Measurements from ENCODE around the gene KLF6. TPM values are rescaled to one million over a fixed set of nuclear protein-coding genes. Genes with fewer than 3 reads are reported as not detected.

KLF6 gene
- total RNA-seq, 1 experiment from 2014 or later: 70.1 TPM

- Histone ChIP-seq H3K27me3 (replicated peaks; ENCODE audit: insufficient read depth, low read depth, low read length, poor library complexity) (no peaks in the 10 kb centered on the region), H3K4me3 (ENCODE audit: low read depth, low read length, poor library complexity, severe bottlenecking) (no peak overlapping the region), H3K36me3 (ENCODE audit: insufficient read depth, low read length, poor library complexity, severe bottlenecking) (no peaks in the 10 kb centered on the region), H3K27ac (ENCODE audit: low read depth, low read length, poor library complexity, severe bottlenecking) (peak overlapping the region; percentile 33), H3K9me3 (ENCODE audit: low read depth, low read length, poor library complexity, severe bottlenecking) (no peaks in the 10 kb centered on the region), H3K4me1 (ENCODE audit: insufficient read depth, low read length, poor library complexity, severe bottlenecking) (peaks cover 56% of the 10 kb centered on the region)
- TF ChIP-seq CTCF (conservative IDR thresholded peaks at IDR 0.05; ENCODE audit: low read depth, low read length): no peak
- no peak for TF ChIP-seq EZH2 (IDR thresholded peaks at IDR 0.05; ENCODE audit: borderline replicate concordance, low read depth, low read length, poor library complexity, severe bottlenecking)
- POLR2A ChIA-PET (ENCODE audit: low non-redundant PET): no interaction called here
- CTCF ChIA-PET: no interaction called here
- intact Hi-C loops (cut with micrococcal nuclease; ENCODE audit: unreplicated experiment): no loop called here
- DNase-seq (ENCODE audit: low spot score): no peak
- no TSS peak for BruUV-seq (replicated peaks)
Observed at GRCh38 chr10:3803295-3803926, 18.4 kb upstream of the KLF6 start.

GRCh38 chr10:3802526-3803265 is 17.7 kb upstream of the KLF6 start:
- H3K9me3 ChIP-seq (ENCODE audit: low read depth, low read length, poor library complexity, severe bottlenecking): no peaks in the 10 kb centered on the region
- BruUV-seq (replicated peaks): no TSS peak
- no peak overlapping the region for H3K4me3 ChIP-seq (ENCODE audit: low read depth, low read length, poor library complexity, severe bottlenecking)
- intact Hi-C loops (cut with micrococcal nuclease; ENCODE audit: unreplicated experiment): no loop called here
- TF ChIP-seq EZH2 (IDR thresholded peaks at IDR 0.05; ENCODE audit: borderline replicate concordance, low read depth, low read length, poor library complexity, severe bottlenecking) (no peak), CTCF (conservative IDR thresholded peaks at IDR 0.05; ENCODE audit: low read depth, low read length) (no peak)
- no peaks in the 10 kb centered on the region for H3K27me3 ChIP-seq (replicated peaks; ENCODE audit: insufficient read depth, low read depth, low read length, poor library complexity)
- H3K36me3 ChIP-seq (ENCODE audit: insufficient read depth, low read length, poor library complexity, severe bottlenecking): no peaks in the 10 kb centered on the region
- POLR2A ChIA-PET (ENCODE audit: low non-redundant PET): no interaction called here
- H3K27ac ChIP-seq (ENCODE audit: low read depth, low read length, poor library complexity, severe bottlenecking): peak overlapping the region; percentile 33
- CTCF ChIA-PET: no interaction called here
- no peak for DNase-seq (ENCODE audit: low spot score)
- peaks cover 49% of the 10 kb centered on the region for H3K4me1 ChIP-seq (ENCODE audit: insufficient read depth, low read length, poor library complexity, severe bottlenecking)

- Histone ChIP-seq H3K9me3 (ENCODE audit: low read depth, low read length, poor library complexity, severe bottlenecking) (no peaks in the 10 kb centered on the region), H3K27me3 (replicated peaks; ENCODE audit: insufficient read depth, low read depth, low read length, poor library complexity) (no peaks in the 10 kb centered on the region), H3K4me3 (ENCODE audit: low read depth, low read length, poor library complexity, severe bottlenecking) (no peak overlapping the region), H3K27ac (ENCODE audit: low read depth, low read length, poor library complexity, severe bottlenecking) (no peak overlapping the region), H3K36me3 (ENCODE audit: insufficient read depth, low read length, poor library complexity, severe bottlenecking) (no peaks in the 10 kb centered on the region), H3K4me1 (ENCODE audit: insufficient read depth, low read length, poor library complexity, severe bottlenecking) (peaks cover 39% of the 10 kb centered on the region)
- BruUV-seq (replicated peaks): no TSS peak
- DNase-seq (ENCODE audit: low spot score): no peak
- TF ChIP-seq EZH2 (IDR thresholded peaks at IDR 0.05; ENCODE audit: borderline replicate concordance, low read depth, low read length, poor library complexity, severe bottlenecking) (no peak), CTCF (conservative IDR thresholded peaks at IDR 0.05; ENCODE audit: low read depth, low read length) (no peak)
- ChIA-PET POLR2A (ENCODE audit: low non-redundant PET) (interaction anchor here (0.6 kb wide), 1 partner anchor 450 kb away, joined by 3 read pairs; no protein-coding TSS in a partner anchor), CTCF (no interaction called here)
- intact Hi-C loops (cut with micrococcal nuclease; ENCODE audit: unreplicated experiment): no loop called here
Observed at GRCh38 chr10:3801558-3802192, 16.7 kb upstream of the KLF6 start.

All from A673 (cell line).